Esophagus muscularis mucosa (tissue), 3 donors: ENCODE measurements around the gene ANKRD18B.

Experiments used
- POLR2AphosphoS5 ChIP-seq, 2 donors: sonication (generic); formaldehyde crosslinking; IDR thresholded peaks; one replicate each; pipeline ENCODE4 v1.6.1; 2017; ENCODE audit warnings: antibody characterized with exemption in 2 of 2
- TF ChIP-seq, protein P1 (sequence below), 3 experiments: fragments of 200-600 bp in 2 of 3; fragments of 450-650 bp in 1 of 3; sonication (generic) in 2 of 3; IDR thresholded peaks; one replicate each; pipeline ENCODE4 v1.5.1; 2017 to 2019; ENCODE audit warnings: antibody characterized with exemption in 3 of 3, mild to moderate bottlenecking in 2 of 3, moderate library complexity in 1 of 3

DNA sequence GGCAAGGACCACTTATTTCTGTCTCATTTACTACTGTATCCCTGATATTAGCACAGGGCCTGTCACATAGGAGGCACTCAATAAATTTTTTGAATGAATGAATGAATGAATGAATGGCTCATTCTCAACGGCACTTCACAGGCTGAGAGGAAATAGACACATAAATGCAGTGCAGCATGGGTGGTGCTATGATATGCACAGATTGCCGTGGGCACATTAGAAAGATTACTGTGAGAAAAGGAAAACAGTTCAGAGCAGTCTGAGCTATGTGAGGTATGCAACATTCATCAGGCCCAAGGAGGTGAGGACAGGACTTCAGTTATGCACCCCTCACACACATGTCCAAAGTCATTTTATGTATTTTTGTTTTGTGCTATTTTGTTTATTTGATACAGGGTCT, 43.9 kb upstream of the ANKRD18B start:
- TF ChIP-seq, protein P1, sequence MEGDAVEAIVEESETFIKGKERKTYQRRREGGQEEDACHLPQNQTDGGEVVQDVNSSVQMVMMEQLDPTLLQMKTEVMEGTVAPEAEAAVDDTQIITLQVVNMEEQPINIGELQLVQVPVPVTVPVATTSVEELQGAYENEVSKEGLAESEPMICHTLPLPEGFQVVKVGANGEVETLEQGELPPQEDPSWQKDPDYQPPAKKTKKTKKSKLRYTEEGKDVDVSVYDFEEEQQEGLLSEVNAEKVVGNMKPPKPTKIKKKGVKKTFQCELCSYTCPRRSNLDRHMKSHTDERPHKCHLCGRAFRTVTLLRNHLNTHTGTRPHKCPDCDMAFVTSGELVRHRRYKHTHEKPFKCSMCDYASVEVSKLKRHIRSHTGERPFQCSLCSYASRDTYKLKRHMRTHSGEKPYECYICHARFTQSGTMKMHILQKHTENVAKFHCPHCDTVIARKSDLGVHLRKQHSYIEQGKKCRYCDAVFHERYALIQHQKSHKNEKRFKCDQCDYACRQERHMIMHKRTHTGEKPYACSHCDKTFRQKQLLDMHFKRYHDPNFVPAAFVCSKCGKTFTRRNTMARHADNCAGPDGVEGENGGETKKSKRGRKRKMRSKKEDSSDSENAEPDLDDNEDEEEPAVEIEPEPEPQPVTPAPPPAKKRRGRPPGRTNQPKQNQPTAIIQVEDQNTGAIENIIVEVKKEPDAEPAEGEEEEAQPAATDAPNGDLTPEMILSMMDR (IDR thresholded peaks at IDR 0.05): no peak
- TF ChIP-seq POLR2AphosphoS5 (IDR thresholded peaks at IDR 0.05): no peak
